NCI-H2196 treated with DMSO at 0.1 percent for 48 hours (cell line): ENCODE measurements around the gene HRAS.
A peak's percentile ranks its signal among the peaks of the same experiment; 100 is the strongest.

Experiments used
- DNase-seq: peaks from one replicate; lab custom pipeline; 2025; ENCODE audit not compliant: unreplicated experiment; lab: John Stamatoyannopoulos, UW

HRAS gene

GRCh38 chr11:514606-515005 lies 20.8 kb downstream of the HRAS start:
- DNase-seq = no peak

- DNase-seq = no peak
These were observed 22.4 kb downstream of the HRAS start for GRCh38 chr11:512761-513595.

- DNase-seq = no peak
These were observed 26.4 kb downstream of the HRAS start for GRCh38 chr11:508956-509355.

- no peak for DNase-seq
These were observed 27.5 kb downstream of the HRAS start for GRCh38 chr11:507727-508515.

- DNase-seq = peak; percentile 86
These were observed 28.2 kb downstream of the HRAS start, which contains the start of gene RNH1 for GRCh38 chr11:506995-507726. RNH1 (minus strand) TSS chr11:507242; CDS start chr11:502162, 5,080 bp downstream.

- peak; percentile 92 for DNase-seq
These were observed 29.0 kb downstream of the HRAS start for GRCh38 chr11:506238-506994.

- DNase-seq = no peak
These were observed 30.4 kb downstream of the HRAS start for GRCh38 chr11:504994-505344.

- DNase-seq = no peak
These were observed 31.1 kb downstream of the HRAS start for GRCh38 chr11:504053-504993.

- DNase-seq = no peak
These were observed 32.0 kb downstream of the HRAS start for GRCh38 chr11:503179-503981.

- no peak for DNase-seq
These were observed 32.8 kb downstream of the HRAS start for GRCh38 chr11:502288-503178.

- DNase-seq = no peak
These were observed 33.6 kb downstream of the HRAS start for GRCh38 chr11:501683-502287.

GRCh38 chr11:501001-501682 lies 34.2 kb downstream of the HRAS start:
- no peak for DNase-seq

- DNase-seq = no peak
These were observed 35.9 kb downstream of the HRAS start for GRCh38 chr11:499201-500076.

GRCh38 chr11:498297-499181 lies 36.8 kb downstream of the HRAS start:
- DNase-seq = no peak
